SH-SY5Y (cell line): Measurements from ENCODE around the gene FYN.

Source experiments
- GATA2 ChIP-seq: IDR thresholded peaks from 2 replicates; pipeline ENCODE4 v1.6.1; 2011; ENCODE audit warnings: mild to moderate bottlenecking, low read depth, low read length
- GATA3 ChIP-seq: IDR thresholded peaks from 2 replicates; pipeline ENCODE4 v1.6.1; 2011; ENCODE audit warnings: low read depth, mild to moderate bottlenecking, low read length, moderate library complexity

The FYN gene

GRCh38 chr6:111866857-111867256 lies 6.4 kb downstream of the FYN start:
- TF ChIP-seq GATA2 (no peak), GATA3 (no peak)

- TF ChIP-seq GATA2 = no peak
These were observed 7.2 kb downstream of the FYN start for GRCh38 chr6:111865909-111866546.

DNA sequence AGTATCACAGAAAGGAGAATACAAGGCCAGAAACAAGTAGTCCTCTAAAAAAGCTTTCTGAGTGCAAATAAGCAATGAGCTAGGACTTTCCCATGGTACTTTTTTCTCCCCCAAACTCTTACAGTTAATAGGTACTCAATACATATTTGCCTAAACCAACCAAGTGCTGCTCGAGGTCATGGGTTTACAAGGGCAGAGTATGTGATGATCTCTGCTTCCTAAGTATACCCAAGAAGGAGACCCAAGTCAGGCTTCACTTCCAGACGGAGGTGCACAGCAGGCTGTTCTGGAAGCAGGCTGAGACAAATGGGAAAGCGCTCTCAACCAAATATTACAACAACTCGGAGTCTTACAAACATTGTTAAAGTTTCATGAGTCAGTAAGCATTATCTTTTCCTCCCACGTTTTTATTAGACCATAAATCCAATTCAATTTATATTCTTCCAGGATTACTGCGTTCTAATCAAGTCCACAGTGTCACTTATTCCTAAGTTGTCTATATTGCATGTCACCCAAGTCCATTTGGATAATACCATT lies 8.1 kb downstream of the FYN start:
- TF ChIP-seq GATA2 (no peak), GATA3 (no peak)

GRCh38 chr6:111864138-111865048 lies 8.9 kb downstream of the FYN start:
- TF ChIP-seq GATA3 = no peak
- TF ChIP-seq GATA2 = no peak

DNA sequence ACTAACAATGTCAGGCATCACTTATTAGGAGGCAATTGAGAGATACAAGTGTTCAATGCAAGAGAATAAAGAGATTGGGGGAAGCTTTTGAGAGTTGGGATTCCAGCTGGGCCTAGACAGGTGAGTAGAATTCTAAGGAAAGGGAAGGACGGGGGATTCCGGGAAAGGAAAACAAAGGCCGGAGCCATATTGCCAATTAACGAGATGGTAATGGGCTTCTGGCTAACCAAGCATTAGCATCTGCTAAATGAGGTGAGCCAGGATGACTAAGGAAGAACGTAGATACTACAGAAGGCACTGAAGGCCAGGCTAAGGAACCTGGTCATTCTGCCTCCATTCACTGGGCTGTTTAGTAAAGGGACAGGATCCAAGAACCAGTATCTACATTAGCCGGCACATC lies 10.5 kb downstream of the FYN start:
- TF ChIP-seq GATA3 (no peak), GATA2 (no peak)

DNA sequence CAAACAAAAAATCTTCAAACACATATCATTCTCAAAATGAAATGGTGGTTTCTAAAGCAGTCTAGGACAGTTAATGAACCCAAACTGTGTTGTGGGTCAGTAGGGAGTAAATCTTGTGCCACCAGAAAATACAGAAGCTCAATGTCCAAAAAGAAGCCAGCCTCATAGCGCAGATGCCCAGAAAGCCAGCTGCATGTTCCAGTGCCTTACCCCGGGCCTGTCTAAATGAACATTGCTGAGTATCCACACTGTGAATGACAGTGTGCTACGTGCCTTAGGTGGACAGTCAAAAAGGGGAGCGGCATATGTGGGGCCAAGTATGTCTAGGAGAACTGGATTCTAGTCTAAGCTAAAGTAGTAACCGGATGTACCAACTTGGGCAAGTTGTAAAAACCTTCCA lies 10.9 kb downstream of the FYN start:
- TF ChIP-seq GATA2 = no peak
- TF ChIP-seq GATA3 = no peak

- TF ChIP-seq GATA3 (no peak), GATA2 (no peak)
These were observed 11.8 kb downstream of the FYN start for GRCh38 chr6:111861431-111861885.

- TF ChIP-seq GATA2 (no peak), GATA3 (no peak)
These were observed 14.9 kb downstream of the FYN start for GRCh38 chr6:111858347-111858746.

DNA sequence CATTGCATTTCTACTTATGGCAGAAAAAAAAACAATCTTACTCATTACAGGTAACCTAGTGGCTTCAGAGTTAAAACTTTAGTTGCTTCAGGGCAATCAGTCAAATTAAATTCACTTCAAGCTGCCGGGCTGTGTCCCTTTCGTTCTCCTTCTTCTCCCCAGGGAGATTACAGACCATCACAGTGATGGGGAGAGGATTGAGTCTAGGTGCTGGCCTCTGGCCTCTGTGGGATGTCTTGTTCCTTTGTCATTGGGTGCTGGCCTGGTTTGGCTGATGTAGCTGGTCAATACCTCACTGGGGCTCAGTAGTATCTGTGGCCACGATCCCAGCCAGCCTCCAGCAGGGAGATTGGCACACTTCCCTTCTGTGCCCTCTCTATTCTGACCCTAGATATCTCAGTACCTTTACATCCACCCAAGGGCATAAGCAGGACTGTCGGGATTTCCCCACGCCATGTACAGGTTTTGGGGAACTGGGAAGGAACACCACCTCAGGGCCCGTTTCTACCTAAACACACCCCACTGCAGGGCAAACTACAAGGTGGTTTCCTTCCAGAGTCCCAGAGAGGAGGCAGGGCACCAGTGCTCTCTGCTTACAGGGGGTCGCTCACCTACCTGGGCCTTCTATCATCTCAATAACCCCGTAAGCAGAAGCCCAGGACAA lies 15.4 kb downstream of the FYN start:
- no peak for TF ChIP-seq GATA3
- no peak for TF ChIP-seq GATA2

GRCh38 chr6:111855753-111856152 lies 17.5 kb downstream of the FYN start:
- TF ChIP-seq GATA3 (no peak), GATA2 (no peak)

GRCh38 chr6:111854683-111855082 lies 18.6 kb downstream of the FYN start:
- TF ChIP-seq GATA2 (no peak), GATA3 (no peak)

DNA sequence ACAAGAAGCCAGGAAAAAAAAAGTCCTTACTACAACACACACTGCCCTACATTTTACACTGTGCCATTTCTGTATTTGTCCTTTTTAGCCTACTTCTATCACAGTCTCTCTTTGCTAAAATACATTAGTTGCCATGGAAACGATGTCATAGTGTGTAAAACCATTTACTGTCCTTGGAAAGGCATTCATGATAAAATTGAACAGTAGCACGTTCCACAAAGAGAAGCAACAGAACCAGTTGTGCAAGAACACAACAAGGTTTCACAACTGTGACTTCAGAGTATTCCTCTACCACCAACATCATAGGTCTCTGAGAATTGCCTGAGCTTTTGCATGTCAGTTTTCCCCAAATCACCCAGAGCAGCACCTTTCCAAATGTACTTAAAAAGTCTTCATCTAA lies 20.5 kb downstream of the FYN start:
- TF ChIP-seq GATA3 = no peak
- TF ChIP-seq GATA2 = no peak

GRCh38 chr6:111850295-111850937 lies 22.8 kb downstream of the FYN start:
- TF ChIP-seq GATA2 (no peak), GATA3 (no peak)

DNA sequence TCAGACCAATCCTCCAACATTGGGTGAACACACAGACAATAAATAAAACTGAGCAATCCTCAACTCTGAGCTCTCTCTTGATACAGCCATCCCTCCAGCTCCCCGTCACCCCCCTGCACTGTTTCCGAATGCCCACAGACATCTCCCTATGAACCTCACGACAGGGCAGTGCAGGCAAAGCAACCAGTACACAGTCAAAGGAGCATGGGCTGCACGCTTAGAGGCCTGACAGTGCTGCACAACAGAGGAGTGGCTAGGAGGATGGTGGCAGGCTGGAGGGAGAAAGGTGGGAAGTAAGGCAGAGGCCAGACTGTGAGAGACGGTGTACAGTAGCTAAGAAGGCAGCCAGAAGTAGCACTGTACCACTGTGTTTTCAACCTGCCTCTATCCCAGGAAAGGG lies 24.0 kb downstream of the FYN start:
- TF ChIP-seq GATA3 (no peak), GATA2 (no peak)

- TF ChIP-seq GATA2 = no peak
- TF ChIP-seq GATA3 = no peak
These were observed 24.9 kb downstream of the FYN start for GRCh38 chr6:111848262-111848812.
